Endodermal cell (in vitro differentiated cells): ENCODE results near the gene RAD23B. TPM values are rescaled to one million over a fixed set of nuclear protein-coding genes. Genes with fewer than 3 reads are reported as not detected.

Experiments
- DNase-seq: peaks from one replicate; pipeline ENCODE4 v3.0.0-alpha.2; 2017
- H3K27ac ChIP-seq: 2 replicates; pipeline ENCODE4 v1.5.1; 2013; ENCODE audit warnings: mild to moderate bottlenecking, low read depth, low read length, moderate library complexity
- H3K27me3 ChIP-seq: 2 replicates; pipeline ENCODE4 v1.6.1; 2013; ENCODE audit warnings: mild to moderate bottlenecking, low read length, moderate library complexity; ENCODE audit not compliant: insufficient read depth, control insufficient read depth, poor library complexity, severe bottlenecking
- H3K36me3 ChIP-seq: 2 replicates; pipeline ENCODE4 v1.7.0; 2013; ENCODE audit warnings: mild to moderate bottlenecking, low read length, moderate library complexity; ENCODE audit not compliant: control insufficient read depth, insufficient read depth
- H3K4me1 ChIP-seq: one replicate; pipeline ENCODE4 v1.7.0; 2013; ENCODE audit warnings: low read length; ENCODE audit not compliant: control insufficient read depth, insufficient read depth
- H3K4me3 ChIP-seq: 2 replicates; pipeline ENCODE4 v1.5.1; 2013; ENCODE audit warnings: mild to moderate bottlenecking, low read length, moderate library complexity
- H3K9ac ChIP-seq: 2 replicates; pipeline ENCODE4 v1.6.1; 2013; ENCODE audit warnings: mild to moderate bottlenecking, low read length, moderate library complexity; ENCODE audit not compliant: poor library complexity, severe bottlenecking; ENCODE audit errors: extremely low read depth
- H3K9me3 ChIP-seq: 2 replicates; pipeline ENCODE4 v1.6.1; 2013; ENCODE audit warnings: mild to moderate bottlenecking, low read length, moderate library complexity; ENCODE audit not compliant: control insufficient read depth
- H3K27ac Mint-ChIP-seq: 2 replicates; pipeline ENCODE4 v1.8.0; 2020; ENCODE audit warnings: mixed read lengths
- H3K27me3 Mint-ChIP-seq: 2 replicates; pipeline ENCODE4 v1.8.0; 2021; ENCODE audit warnings: mild to moderate bottlenecking, mixed read lengths; ENCODE audit not compliant: insufficient read depth
- H3K36me3 Mint-ChIP-seq: 2 replicates; pipeline ENCODE4 v1.8.0; 2020; ENCODE audit warnings: low read depth, mixed read lengths
- H3K4me1 Mint-ChIP-seq: 2 replicates; pipeline ENCODE4 v1.8.0; 2020; ENCODE audit warnings: mixed read lengths
- H3K4me3 Mint-ChIP-seq: 2 replicates; pipeline ENCODE4 v1.8.0; 2020; ENCODE audit warnings: mild to moderate bottlenecking, moderate library complexity, mixed read lengths
- H3K9me3 Mint-ChIP-seq: 2 replicates; pipeline ENCODE4 v1.8.0; 2020; ENCODE audit warnings: mild to moderate bottlenecking, mixed read lengths
- CTCF ChIP-seq: fragments of 200-600 bp; sonication (generic); conservative IDR thresholded peaks from 2 replicates; pipeline ENCODE4 v1.5.0; 2021; ENCODE audit warnings: antibody characterized with exemption, mild to moderate bottlenecking
- WGBS, 2 experiments: methylation state at CpG; one replicate each; pipeline versions ENCODE4 v1.1.5 to v1.1.7; 2013; ENCODE audit warnings: missing lambda C conversion rate in 2 of 2, mixed read lengths in 1 of 2; ENCODE audit not compliant: insufficient coverage in 1 of 2, insufficient read length in 1 of 2; 5-methylcytosine and 5-hydroxymethylcytosine counted together
- total RNA-seq, 2 donors: library from RNA; stranded (reverse); fragmentation: NEBNext Ultra II Directional in 1 of 2; extraction: Animal tissue kit (Norgen Biotek cat#: 25700) in 1 of 2; gene quantifications; 2 replicates in 1 of 2; 3 replicates in 1 of 2; pipeline ENCODE4 v1.2.1, GENCODE V29; 2021

Gene RAD23B
- total RNA-seq, 2 donors from 2014 or later = 154 to 167 TPM

GRCh38 chr9:107375001-107375400 lies 91.9 kb downstream of the RAD23B start:
- Histone ChIP-seq H3K36me3 (no peaks in the 10 kb centered on the region), H3K4me1 (peaks cover 2% of the 10 kb centered on the region), H3K9me3 (no peaks in the 10 kb centered on the region), H3K27ac (no peak overlapping the region), H3K27me3 (no peaks in the 10 kb centered on the region), H3K4me3 (no peak overlapping the region), H3K9ac (no peak overlapping the region)
- H3K4me1 Mint-ChIP-seq = peaks cover 3% of the 10 kb centered on the region
- no peak for DNase-seq
- no peaks in the 10 kb centered on the region for H3K36me3 Mint-ChIP-seq
- no peaks in the 10 kb centered on the region for H3K9me3 Mint-ChIP-seq
- no peak for TF ChIP-seq CTCF
- H3K4me3 Mint-ChIP-seq = no peak overlapping the region
- H3K27ac Mint-ChIP-seq = no peak overlapping the region
- no peaks in the 10 kb centered on the region for H3K27me3 Mint-ChIP-seq
- 87 to 96% methylated on average over 3 of the region's 3 CpGs for WGBS, 2 experiments

GRCh38 chr9:107375651-107376369 lies 92.7 kb downstream of the RAD23B start:
- no peak overlapping the region for H3K4me3 Mint-ChIP-seq
- no peaks in the 10 kb centered on the region for H3K9me3 Mint-ChIP-seq
- no peak overlapping the region for H3K27ac Mint-ChIP-seq
- H3K4me1 Mint-ChIP-seq = peaks cover 3% of the 10 kb centered on the region
- H3K27ac ChIP-seq = no peak overlapping the region
- no peak overlapping the region for H3K9ac ChIP-seq
- no peak for DNase-seq
- H3K4me3 ChIP-seq = no peak overlapping the region
- TF ChIP-seq CTCF = no peak
- H3K36me3 Mint-ChIP-seq = no peaks in the 10 kb centered on the region
- no peaks in the 10 kb centered on the region for H3K9me3 ChIP-seq
- H3K27me3 ChIP-seq = no peaks in the 10 kb centered on the region
- H3K4me1 ChIP-seq = peaks cover 2% of the 10 kb centered on the region
- no peaks in the 10 kb centered on the region for H3K27me3 Mint-ChIP-seq
- WGBS, 2 experiments = 85 to 86% methylated on average over 10 of the region's 10 CpGs
- no peaks in the 10 kb centered on the region for H3K36me3 ChIP-seq

GRCh38 chr9:107378006-107378405 lies 94.9 kb downstream of the RAD23B start:
- H3K4me1 ChIP-seq = peaks cover 2% of the 10 kb centered on the region
- no peak overlapping the region for H3K4me3 ChIP-seq
- no peaks in the 10 kb centered on the region for H3K27me3 ChIP-seq
- Mint-ChIP-seq H3K27ac (no peak overlapping the region), H3K9me3 (no peaks in the 10 kb centered on the region), H3K36me3 (no peaks in the 10 kb centered on the region), H3K4me1 (peaks cover 3% of the 10 kb centered on the region), H3K4me3 (no peak overlapping the region), H3K27me3 (no peaks in the 10 kb centered on the region)
- H3K36me3 ChIP-seq = no peaks in the 10 kb centered on the region
- TF ChIP-seq CTCF = no peak
- no peak overlapping the region for H3K27ac ChIP-seq
- DNase-seq = no peak
- 100% methylated on average over 2 of the region's 2 CpGs; no CpG with 5 or more reads in 1 of the 2 experiments for WGBS, 2 experiments
- no peak overlapping the region for H3K9ac ChIP-seq
- H3K9me3 ChIP-seq = no peaks in the 10 kb centered on the region

Other genes with a start within 250 kb of the RAD23B start
- 1 to 10 TPM; 1.9 to 2.6 TPM for gene KLF4, start 206.5 kb downstream of the RAD23B start, total RNA-seq